Measurements from ENCODE around the gene METRN.

The METRN gene

GRCh38 chr16:725463-726187 lies 10.7 kb downstream of the METRN start:
- no peak for DNase-seq

DNA sequence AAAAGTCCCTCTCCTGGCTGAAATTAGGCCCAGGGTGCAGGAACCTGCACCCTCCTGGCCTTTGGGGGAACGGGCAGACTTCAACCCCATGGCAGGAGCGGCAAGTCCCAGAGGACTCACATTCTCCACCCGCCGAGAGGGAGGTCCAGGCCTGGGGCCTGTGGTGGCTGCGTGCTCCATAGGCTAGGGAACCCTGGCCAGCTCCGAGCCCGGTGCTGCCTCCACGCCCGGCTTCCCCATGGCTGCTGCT lies 11.2 kb downstream of the METRN start:
- DNase-seq = no peak

- DNase-seq = peak; percentile 55
Observed at GRCh38 chr16:726438-727290, 11.7 kb downstream of the METRN start, which contains the start of the genes CCDC78 and HAGHL. Gene CCDC78, minus strand, starts transcription at chr16:726443. Its CDS starts 76 bp downstream, at chr16:726367. Gene HAGHL, plus strand, starts transcription at chr16:727106. Its CDS starts 404 bp downstream, at chr16:727510.

- DNase-seq = no peak
Observed at GRCh38 chr16:727291-727977, 12.5 kb downstream of the METRN start.

DNA sequence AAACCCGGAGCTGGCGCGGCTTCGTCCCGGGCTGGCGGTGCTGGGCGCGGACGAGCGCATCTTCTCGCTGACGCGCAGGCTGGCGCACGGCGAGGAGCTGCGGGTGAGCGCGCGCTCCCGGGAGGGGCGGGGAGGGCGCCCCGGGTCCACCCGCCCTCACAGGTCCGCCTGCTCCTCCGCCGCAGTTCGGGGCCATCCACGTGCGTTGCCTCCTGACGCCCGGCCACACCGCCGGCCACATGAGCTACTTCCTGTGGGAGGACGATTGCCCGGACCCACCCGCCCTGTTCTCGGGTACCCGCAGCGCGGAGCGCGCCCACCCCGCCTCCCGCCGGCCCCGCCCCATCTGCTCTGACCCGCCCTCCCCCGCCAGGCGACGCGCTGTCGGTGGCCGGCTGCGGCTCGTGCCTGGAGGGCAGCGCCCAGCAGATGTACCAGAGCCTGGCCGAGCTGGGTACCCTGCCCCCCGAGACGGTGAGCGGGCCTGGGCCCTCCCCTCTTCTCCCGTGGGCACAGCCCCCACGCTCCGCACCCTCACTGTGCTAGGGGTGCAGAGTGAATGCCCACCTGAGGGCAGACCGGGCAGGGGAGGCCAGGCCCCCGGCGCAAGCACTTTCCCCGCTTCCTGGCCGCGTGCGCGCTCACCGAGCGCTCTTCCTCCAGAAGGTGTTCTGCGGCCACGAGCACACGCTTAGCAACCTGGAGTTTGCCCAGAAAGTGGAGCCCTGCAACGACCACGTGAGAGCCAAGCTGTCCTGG lies 13.4 kb downstream of the METRN start:
- peak; percentile 86 for DNase-seq

- DNase-seq = no peak
Observed at GRCh38 chr16:728890-729744, 14.2 kb downstream of the METRN start.

GRCh38 chr16:729768-730665 lies 15.1 kb downstream of the METRN start:
- DNase-seq = no peak

- no peak for DNase-seq
Observed at GRCh38 chr16:730666-731509, 16.0 kb downstream of the METRN start.

- no peak for DNase-seq
Observed at GRCh38 chr16:732332-732731, 17.4 kb downstream of the METRN start.

DNA sequence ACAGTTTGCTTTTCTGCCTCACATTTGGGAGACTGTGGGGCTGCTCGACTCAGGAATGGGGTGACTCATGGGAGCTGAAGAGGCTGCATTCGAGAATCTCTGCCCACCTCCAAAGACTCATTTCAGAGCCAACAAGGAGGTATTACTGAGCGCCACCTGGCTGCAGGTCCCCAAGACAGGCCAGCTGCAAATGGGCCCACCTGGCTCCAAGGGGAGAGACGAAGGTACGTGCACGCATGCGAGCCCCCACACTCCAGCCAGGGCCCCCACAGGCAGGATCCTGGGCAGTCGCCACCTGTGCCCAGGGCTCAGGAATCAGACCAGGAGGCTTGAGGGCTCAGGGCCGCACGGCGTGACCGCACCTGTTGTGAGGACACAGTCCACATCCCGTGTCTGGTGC lies 18.0 kb downstream of the METRN start:
- DNase-seq = peak; percentile 18

DNA sequence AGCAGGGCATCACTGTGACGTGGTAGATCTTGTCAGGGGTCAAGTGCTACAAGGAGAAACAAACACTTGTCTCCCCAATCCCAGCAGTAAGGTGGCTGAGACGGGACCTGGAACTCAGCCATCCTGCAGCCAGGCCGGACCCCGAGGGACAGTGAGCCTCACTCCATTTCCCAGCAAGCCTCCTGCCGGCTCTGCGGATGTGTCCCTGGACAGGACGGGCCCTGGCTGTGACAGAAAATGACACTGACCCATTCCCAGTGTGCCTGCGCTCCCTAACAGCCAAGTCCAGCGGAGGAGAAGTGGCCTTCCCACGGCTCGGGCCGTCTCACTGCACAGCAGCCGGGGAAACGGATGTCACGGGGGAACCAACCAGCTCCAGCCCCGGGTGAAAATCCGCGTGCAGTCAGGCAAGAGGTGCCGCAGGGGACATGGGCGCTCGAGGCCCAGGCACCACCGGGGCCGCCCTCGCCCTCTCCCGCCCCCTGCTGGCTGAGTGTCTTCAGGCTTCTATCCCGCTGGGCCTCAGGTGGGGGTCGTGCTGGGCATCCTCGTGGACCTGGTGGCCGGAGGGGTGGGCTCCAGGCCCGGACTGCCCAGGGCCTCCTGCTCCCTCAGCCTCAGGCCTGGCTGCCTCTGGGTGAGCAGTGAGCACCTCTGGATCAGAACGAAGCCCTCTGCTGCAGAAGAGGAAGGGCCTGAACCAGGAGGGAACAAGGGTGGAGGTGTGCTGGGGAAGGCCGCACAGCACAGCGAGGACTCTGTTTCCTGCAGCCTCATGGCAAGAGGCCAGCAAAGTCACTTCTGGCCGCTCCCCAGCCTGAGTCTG lies 18.7 kb downstream of the METRN start:
- no peak for DNase-seq

- no peak for DNase-seq
Observed at GRCh38 chr16:734208-734980, 19.5 kb downstream of the METRN start.

- no peak for DNase-seq
Observed at GRCh38 chr16:734981-735881, 20.3 kb downstream of the METRN start.

GRCh38 chr16:735982-736453 lies 21.1 kb downstream of the METRN start:
- DNase-seq = no peak

GRCh38 chr16:736936-737481 lies 22.1 kb downstream of the METRN start:
- DNase-seq = no peak

Measured in NCI-H226 (cell line).